Left lung (tissue), 10 donors: ENCODE data around the gene IKZF1. TPM values are rescaled to one million over a fixed set of nuclear protein-coding genes. Genes with fewer than 3 reads are reported as not detected.
A peak's percentile ranks its signal among the peaks of the same experiment; 100 is the strongest.

ENCODE experiments used
- ATAC-seq: fragments of 200-7000 bp; cut with Tn5 transposase; one replicate; pipeline ENCODE4 v1.9.1; 2020; ENCODE audit warnings: moderate library complexity
- DNase-seq, 4 donors: peaks; one replicate each; pipeline ENCODE4 v3.0.0-alpha.2; 2013 to 2020
- H3K27ac ChIP-seq, 2 donors: fragments of 200-600 bp; sonication (generic) in 1 of 2; one replicate each; pipeline versions ENCODE4 v1.5.0 to v1.8.0; 2020 to 2021
- H3K27me3 ChIP-seq, 2 donors: fragments of 200-600 bp; sonication (generic) in 1 of 2; one replicate each; pipeline versions ENCODE4 v1.5.0 to v1.8.0; 2020 to 2021
- H3K36me3 ChIP-seq, 2 donors: fragments of 200-600 bp; sonication (generic) in 1 of 2; one replicate each; pipeline versions ENCODE4 v1.5.0 to v1.8.0; 2020 to 2021
- H3K4me1 ChIP-seq, 2 donors: fragments of 200-600 bp; one replicate each; pipeline ENCODE4 v1.8.0; 2021
- H3K4me3 ChIP-seq, 2 donors: fragments of 200-600 bp; sonication (generic) in 1 of 2; one replicate each; pipeline versions ENCODE4 v1.5.0 to v1.8.0; 2020 to 2021; ENCODE audit warnings: mild to moderate bottlenecking in 1 of 2
- H3K9me3 ChIP-seq, 2 donors: fragments of 200-600 bp; sonication (generic) in 1 of 2; one replicate each; pipeline versions ENCODE4 v1.5.0 to v1.8.0; 2020 to 2021
- CTCF ChIP-seq, 2 donors: fragments of 200-600 bp; sonication (generic) in 1 of 2; IDR thresholded peaks; one replicate each; pipeline versions ENCODE4 v1.5.0 to v1.8.0; 2021; ENCODE audit warnings: antibody characterized with exemption in 2 of 2
- intact Hi-C, 2 donors: fragments of 100-400 bp; cut with DNase I; formaldehyde crosslinking; loops; one replicate each; pipeline versions ENCODE4 v1.11.2 to v1.14.2; 2022
- polyA plus RNA-seq, 6 donors: library from polyadenylated mRNA; unstranded; fragments of 120-200 nt; gene quantifications; one replicate each; pipeline ENCODE4 v1.2.1, GENCODE V29; 2013; ENCODE audit not compliant: insufficient read length in 6 of 6
- total RNA-seq, 2 donors: library from RNA; stranded (reverse); fragmentation: NEBNext Ultra II Directional; extraction: Animal tissue kit (Norgen Biotek cat#: 25700); gene quantifications; one replicate each; pipeline ENCODE4 v1.2.1, GENCODE V29; 2021
- donor health status: DM: no; HTN: yes; CAD: no.
- donor health status: DM: no; HTN: no; CAD: no.

Gene IKZF1
- total and polyA plus RNA-seq, 8 donors, result 1.9 to 50.2 (median 2.3) TPM

- no peaks in the 10 kb centered on the region for H3K9me3 ChIP-seq
- no peak for DNase-seq
- intact Hi-C loops, result no loop called here
- no peak overlapping the region for H3K27ac ChIP-seq
- ATAC-seq, result no peak
- peaks cover 0 to 53% of the 10 kb centered on the region in 2 donors for H3K4me1 ChIP-seq
- H3K27me3 ChIP-seq, result peaks cover 0 to 6% of the 10 kb centered on the region in 2 donors
- no peaks in the 10 kb centered on the region for H3K36me3 ChIP-seq
- no peak overlapping the region for H3K4me3 ChIP-seq
- TF ChIP-seq CTCF (IDR thresholded peaks at IDR 0.05), result no peak
Measured at GRCh38 chr7:50411332-50411731, 106.8 kb downstream of the IKZF1 start.

- intact Hi-C loops, result no loop called here
- H3K27ac ChIP-seq, result no peak overlapping the region
- H3K9me3 ChIP-seq, result no peaks in the 10 kb centered on the region
- no peaks in the 10 kb centered on the region for H3K27me3 ChIP-seq
- H3K36me3 ChIP-seq, result no peaks in the 10 kb centered on the region
- DNase-seq (no peak), ATAC-seq (no peak)
- no peak overlapping the region for H3K4me3 ChIP-seq
- peaks cover 0 to 66% of the 10 kb centered on the region in 2 donors for H3K4me1 ChIP-seq
- TF ChIP-seq CTCF (IDR thresholded peaks at IDR 0.05), result no peak
Measured at GRCh38 chr7:50412973-50413372, 108.5 kb downstream of the IKZF1 start.

- no peak for TF ChIP-seq CTCF (IDR thresholded peaks at IDR 0.05)
- no peak for ATAC-seq
- no peaks in the 10 kb centered on the region for H3K36me3 ChIP-seq
- no peak overlapping the region for H3K27ac ChIP-seq
- H3K27me3 ChIP-seq, result no peaks in the 10 kb centered on the region
- DNase-seq, result no peak
- intact Hi-C loops, result no loop called here
- peaks cover 0 to 66% of the 10 kb centered on the region in 2 donors for H3K4me1 ChIP-seq
- no peak overlapping the region for H3K4me3 ChIP-seq
- no peaks in the 10 kb centered on the region for H3K9me3 ChIP-seq
Measured at GRCh38 chr7:50413561-50413960, 109.0 kb downstream of the IKZF1 start.

GRCh38 chr7:50415844-50416364 is 111.4 kb downstream of the IKZF1 start:
- Histone ChIP-seq H3K27ac (peak overlapping the region in 1 of 2 donors; percentile 79), H3K36me3 (no peaks in the 10 kb centered on the region), H3K4me1 (peaks cover 0 to 45% of the 10 kb centered on the region in 2 donors), H3K4me3 (no peak overlapping the region), H3K9me3 (no peaks in the 10 kb centered on the region), H3K27me3 (no peaks in the 10 kb centered on the region)
- DNase-seq (no peak), ATAC-seq (no peak)
- intact Hi-C loops, result no loop called here
- TF ChIP-seq CTCF (IDR thresholded peaks at IDR 0.05), result no peak

- Histone ChIP-seq H3K4me3 (no peak overlapping the region), H3K9me3 (no peaks in the 10 kb centered on the region), H3K27ac (peak overlapping the region in 1 of 2 donors; percentile 79), H3K4me1 (peaks cover 0 to 45% of the 10 kb centered on the region in 2 donors), H3K36me3 (no peaks in the 10 kb centered on the region), H3K27me3 (no peaks in the 10 kb centered on the region)
- intact Hi-C loops, result no loop called here
- DNase-seq, result no peak
- peak in 1 of 2 donors; percentile 19 for TF ChIP-seq CTCF (IDR thresholded peaks at IDR 0.05)
- ATAC-seq, result peak; percentile 45
Measured at GRCh38 chr7:50416527-50417182, 112.1 kb downstream of the IKZF1 start.
